HG02852 (cell line): ENCODE results near the gene PPIL4.

Experiments
- ATAC-seq: cut with Tn5 transposase; IDR thresholded peaks from one replicate; pipeline ENCODE4 v1.9.1; 2021; ENCODE audit warnings: mild to moderate bottlenecking, moderate library complexity; ENCODE audit not compliant: unreplicated experiment

The PPIL4 gene, protein sequence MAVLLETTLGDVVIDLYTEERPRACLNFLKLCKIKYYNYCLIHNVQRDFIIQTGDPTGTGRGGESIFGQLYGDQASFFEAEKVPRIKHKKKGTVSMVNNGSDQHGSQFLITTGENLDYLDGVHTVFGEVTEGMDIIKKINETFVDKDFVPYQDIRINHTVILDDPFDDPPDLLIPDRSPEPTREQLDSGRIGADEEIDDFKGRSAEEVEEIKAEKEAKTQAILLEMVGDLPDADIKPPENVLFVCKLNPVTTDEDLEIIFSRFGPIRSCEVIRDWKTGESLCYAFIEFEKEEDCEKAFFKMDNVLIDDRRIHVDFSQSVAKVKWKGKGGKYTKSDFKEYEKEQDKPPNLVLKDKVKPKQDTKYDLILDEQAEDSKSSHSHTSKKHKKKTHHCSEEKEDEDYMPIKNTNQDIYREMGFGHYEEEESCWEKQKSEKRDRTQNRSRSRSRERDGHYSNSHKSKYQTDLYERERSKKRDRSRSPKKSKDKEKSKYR

DNA sequence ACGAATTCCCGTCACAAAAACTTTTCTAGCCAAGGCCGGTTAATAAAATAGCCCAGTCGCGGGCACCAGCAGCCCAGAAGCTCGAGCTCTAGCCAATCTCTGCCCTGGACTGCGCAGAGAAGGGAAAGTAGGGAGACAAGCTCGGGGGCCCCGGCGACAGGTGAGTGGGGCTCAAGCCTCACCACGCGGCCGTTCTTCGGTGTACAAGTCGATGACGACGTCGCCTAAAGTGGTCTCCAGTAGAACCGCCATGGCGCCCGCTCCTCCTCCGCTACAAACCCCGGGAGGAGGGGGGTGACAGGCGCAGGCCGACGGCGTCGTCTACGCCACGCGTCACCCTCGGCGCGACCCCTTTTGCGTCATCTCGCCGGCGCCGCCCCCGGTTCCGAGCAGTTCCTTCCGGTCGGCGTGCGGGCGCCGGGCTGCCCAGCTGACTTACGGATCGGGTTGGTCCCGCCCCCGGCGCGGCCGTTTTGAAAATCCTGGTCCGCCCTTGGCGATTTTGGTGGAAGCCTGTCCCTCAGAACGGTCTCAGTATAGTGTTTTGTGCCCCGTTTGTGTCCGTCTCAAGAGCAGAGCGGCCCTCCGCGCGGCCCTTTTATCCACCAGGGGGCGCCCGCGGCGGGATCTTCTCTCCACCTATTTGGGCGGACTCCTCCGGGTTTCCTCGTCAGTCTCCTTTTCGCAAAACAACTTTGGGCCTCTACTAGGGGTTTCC, at the start of gene PPIL4:
PPIL4 (minus strand) TSS at position 290 of the 718 bp plus-strand sequence; CDS start at position 252, 38 bp downstream.
- ATAC-seq, result peak; percentile 91

GRCh38 chr6:149593408-149593807, 47.6 kb upstream of the PPIL4 start:
- no peak for ATAC-seq

DNA sequence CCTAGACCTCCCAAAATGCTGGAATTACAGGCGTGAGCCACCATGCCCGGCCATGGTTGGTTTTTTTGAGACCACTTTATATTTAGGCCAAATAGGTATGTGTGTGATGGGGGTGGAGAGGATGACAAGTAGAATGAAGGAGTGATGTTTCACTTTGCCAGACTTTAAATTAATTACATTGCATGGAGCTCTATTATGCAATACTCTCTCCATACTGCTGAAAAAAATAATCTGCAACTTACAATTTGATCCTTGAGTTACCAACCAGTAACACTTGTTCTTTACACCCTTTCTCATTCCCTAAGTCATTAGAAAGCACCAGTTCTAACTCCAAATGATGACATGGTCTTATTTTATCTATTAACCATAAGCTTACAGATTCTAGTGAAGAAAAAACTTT, 47.1 kb upstream of the PPIL4 start:
- ATAC-seq, result no peak

DNA sequence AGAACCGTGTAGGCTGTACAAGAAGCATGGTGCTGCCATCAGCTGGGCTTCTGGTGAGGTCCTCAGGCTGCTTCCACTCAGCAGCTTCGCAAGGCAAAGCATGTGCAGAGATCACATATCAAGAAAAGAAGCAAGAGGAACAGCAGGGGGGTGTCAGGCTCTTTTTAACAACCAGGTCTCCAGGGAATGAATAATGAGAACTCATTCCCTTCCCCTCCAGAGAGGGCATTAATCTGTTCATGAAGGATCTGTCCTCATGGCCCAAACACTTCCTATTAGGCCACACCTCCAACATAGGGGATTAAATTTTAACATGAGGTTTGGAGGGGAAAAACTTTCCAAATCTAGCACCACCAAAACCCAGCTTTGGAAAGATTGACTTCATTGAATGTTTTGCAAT, 40.3 kb upstream of the PPIL4 start:
- ATAC-seq, result no peak

GRCh38 chr6:149581349-149581748, 35.5 kb upstream of the PPIL4 start:
- ATAC-seq, result no peak

DNA sequence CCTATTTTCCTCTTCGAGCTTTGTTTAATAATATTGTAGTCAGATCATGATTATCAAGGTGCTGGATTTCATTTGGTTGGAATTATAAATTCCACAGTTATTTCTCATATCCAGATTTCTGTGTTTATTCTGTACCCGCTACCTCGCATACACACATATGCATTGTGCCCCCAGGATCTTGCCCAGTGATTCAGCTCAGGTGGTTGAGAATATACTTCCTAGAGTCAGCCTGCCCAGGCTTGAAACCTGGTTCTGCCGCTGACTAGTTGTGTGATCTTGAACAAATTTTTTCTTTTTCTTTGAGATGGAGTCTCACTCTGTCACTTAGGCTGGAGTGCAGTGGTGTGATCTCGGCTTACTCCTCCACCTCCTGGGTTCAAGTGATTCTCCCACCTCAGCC, 35.0 kb upstream of the PPIL4 start:
- ATAC-seq, result no peak

- ATAC-seq, result peak; percentile 11
These were observed 22.2 kb upstream of the PPIL4 start for GRCh38 chr6:149567945-149568585.

DNA sequence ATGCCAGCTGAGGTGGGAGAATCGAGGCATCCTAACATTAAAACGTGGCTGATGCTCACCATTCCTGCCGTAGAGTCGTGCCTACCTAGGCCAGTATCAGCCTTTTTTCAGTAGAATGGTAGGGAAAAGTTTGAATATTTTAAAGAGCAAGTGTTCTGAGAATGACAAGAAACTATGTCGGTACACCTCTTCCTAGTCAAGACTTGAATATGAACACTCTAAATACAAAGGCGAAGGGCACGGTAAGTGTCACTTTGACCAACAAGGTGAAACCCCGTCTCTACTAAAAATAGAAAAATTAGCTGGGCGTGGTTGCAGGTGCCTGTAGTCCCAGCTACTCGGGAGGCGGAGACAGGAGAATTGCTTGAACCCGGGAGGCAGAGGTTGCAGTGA, 21.3 kb upstream of the PPIL4 start:
- no peak for ATAC-seq

DNA sequence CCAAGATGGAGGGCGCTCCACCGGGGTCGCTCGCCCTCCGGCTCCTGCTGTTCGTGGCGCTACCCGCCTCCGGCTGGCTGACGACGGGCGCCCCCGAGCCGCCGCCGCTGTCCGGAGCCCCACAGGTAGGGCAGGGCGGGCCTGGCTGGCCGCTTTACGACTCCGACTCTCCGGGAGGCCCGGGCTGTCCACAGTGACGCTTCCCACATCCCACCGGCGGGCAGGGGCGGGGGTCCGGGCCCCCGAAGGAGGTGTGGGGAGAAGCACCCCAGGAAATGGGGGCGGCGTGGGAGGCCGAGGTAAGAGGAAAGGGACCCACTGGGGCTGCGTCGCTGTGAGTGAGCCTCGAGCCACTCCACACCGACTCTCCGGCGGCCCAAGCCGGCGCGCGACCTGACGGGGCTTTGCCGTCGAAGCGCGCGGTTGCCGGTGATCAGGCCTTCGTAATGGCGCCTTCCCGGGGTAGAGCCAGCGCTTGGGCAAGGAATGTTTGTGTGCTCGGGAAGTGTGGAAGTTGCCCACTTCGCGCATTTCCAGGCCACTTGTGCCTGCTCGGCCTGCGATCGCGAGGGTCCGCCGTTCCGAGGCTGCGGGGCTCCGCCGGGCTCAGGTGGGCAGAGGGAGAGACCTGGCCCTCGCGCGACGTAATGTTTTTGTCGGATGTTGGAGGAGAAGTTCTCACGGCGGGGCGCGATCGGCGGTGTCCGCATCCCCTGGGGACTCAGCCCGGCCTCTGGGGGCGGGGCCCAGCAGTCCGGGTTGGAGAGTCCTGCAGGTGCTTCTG, 20.8 kb upstream of the PPIL4 start:
- ATAC-seq, result peak; percentile 26

GRCh38 chr6:149565527-149566409, 19.9 kb upstream of the PPIL4 start, which contains the start of gene GINM1:
Gene GINM1, plus strand, starts transcription at chr6:149566375. Its CDS starts 40 bp downstream, at chr6:149566415.
- ATAC-seq, result peak; percentile 68

DNA sequence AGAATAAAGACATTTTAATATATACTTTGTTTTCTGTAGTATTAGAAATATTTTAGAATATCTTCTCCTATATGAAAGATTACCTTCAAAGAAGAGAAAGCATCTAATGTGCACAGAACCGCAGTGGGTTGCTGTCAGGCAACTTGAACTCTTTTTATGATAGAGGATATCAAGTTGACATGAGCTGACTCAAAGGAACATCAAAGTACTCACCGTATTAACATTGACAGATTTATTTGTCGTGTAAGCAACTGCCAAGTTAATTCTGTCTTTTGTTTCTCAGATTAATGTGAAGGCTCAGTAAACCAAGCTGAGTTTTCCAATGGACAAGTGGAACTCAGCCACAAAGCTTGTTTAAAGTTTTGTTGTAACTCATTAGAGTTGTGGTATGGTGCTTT, 18.1 kb upstream of the PPIL4 start:
- no peak for ATAC-seq

GRCh38 chr6:149563203-149563927, 17.5 kb upstream of the PPIL4 start:
- no peak for ATAC-seq

DNA sequence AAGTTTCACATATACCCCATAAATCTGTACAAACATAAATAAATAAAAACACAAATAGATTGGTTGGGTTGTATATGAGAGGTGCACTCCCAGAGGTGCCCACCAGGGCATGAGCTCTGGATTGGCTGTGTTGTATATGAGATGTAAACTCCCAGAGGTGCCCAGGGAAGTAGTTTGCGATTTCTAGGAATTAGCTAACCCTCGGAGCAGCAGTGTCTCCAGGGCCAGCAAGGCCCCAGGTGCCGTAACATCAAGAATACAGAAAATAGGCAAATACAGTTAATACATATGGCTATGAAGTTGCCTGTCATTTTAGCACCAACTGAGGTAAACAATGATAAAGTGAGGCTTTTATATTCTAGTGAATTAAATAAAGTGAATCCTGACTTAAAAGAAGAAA, 14.9 kb upstream of the PPIL4 start:
- ATAC-seq, result no peak

- no peak for ATAC-seq
These were observed 13.5 kb upstream of the PPIL4 start for GRCh38 chr6:149559389-149559788.

DNA sequence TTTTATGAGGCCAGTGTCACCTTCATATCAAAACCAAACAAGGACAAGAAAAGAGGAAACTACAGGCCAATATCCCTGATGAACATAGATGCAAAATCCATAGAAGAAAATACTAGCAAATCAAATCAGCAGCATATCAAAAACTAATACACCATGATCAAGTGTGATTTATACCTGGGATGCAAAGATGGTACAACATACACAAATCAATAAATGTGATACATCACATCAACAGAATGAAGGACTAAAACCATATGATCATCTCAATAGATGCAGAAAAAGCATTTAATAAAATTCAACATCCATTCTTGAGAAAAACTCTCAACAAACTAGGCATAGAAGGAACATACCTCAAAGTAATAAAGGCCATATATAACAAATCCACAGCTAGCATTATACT, 12.2 kb upstream of the PPIL4 start:
- no peak for ATAC-seq

DNA sequence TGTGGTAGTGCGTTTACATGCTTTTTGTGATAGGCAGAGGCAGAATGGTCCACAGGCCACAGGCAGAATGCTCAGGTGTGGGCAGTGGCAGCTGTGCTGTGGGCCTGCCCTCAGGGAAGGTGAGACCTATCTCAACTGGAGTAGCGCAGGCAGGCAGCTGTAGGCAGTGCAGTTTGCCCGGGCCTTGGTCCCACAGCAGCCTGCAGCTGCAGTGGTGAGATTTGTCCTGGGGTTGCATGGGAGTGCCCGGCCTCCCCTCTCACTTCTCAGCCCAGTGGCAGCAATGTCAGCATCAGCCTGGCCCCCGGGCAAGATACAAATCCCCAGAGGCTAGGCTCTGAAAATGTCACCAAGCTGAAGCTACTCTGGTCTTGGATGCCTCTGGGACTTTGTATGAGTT, 6.1 kb upstream of the PPIL4 start:
- no peak for ATAC-seq

DNA sequence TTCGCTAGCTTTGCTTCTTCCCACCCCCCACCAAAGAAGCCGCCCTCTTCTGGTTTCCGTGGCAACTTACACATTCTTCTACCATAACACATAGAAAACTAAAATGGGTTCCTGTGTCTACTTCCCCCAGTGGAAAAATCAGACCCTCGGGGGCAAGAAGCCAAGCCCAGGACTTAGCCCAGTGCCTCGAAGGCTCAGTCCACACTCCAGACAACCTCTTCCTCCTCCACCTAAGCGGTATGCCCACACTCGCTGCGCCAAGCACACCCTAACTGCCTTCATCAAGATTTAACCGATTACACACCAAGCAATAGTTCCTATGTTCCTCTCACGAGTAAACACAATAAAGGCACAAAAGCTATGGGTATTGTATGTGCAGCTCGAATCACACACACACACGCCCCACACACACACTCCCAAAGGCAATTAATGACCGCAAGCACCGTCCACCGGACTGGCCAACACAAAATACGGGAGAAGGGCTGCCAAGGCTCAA, 537 bp downstream of the PPIL4 start:
- peak; percentile 5 for ATAC-seq

DNA sequence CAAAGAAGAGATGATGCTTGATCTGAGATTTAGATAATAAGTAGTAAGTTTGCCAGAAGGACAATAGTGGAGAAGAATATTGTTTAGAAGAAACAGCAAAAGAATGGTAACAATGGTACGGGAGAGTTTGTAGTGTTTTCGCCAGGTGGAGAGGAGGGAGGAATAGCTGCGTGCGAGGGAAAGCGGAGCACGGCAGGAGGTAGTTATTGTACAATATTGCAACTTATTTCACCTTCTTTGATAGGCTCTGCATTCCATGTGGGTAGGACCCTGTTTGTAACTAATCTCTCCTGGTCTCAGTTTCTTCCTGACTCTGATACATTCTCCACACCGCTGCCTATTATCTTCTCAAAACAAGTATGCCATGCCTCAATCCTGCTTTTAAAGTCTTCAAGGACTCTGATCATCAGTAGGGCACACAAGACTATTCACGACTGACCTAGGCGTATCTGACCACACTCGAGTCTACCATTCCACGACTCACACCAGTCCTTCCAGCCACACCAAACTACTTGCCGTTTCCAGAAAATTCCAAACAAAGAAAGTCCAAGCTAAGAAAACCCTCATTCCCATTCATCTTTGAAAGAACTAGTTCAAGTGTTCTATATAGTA, 1.1 kb downstream of the PPIL4 start:
- no peak for ATAC-seq
